ENCODE results near the gene IL1RAPL2.

The IL1RAPL2 gene

DNA sequence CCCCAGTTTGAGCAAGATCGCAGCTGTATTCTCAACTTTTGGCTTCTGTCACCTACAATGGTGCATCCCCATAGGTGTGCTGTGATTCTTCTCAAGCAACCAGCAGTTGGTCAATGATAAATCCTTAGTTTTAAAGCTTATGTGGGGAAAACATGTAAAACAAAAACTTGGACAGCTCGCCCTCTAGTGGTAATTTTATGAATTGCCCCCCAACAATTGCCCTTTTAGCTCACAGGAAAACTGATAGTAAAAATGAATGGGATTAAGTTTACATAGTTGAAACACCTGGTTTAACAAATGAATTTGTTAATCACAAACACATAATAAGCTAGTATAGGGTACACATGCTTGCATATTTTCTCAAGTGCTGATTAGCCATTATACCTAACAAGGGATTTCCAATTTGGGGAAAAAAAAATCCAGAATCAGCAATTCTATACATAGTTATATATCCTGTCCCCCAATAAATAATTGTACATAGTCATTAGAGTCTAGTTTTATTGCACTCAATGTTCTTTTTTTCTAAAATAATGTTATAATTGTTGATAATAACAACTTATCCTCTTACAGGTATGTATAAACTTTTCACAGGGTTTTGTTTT is 624.4 kb downstream of the IL1RAPL2 start:
- Histone ChIP-seq H2AFZ (ENCODE audit: low read depth, low read length, severe bottlenecking) (no peak overlapping the region), H3K9me3 (ENCODE audit: insufficient read depth, low read length) (no peaks in the 10 kb centered on the region)
- TF ChIP-seq, protein P1, sequence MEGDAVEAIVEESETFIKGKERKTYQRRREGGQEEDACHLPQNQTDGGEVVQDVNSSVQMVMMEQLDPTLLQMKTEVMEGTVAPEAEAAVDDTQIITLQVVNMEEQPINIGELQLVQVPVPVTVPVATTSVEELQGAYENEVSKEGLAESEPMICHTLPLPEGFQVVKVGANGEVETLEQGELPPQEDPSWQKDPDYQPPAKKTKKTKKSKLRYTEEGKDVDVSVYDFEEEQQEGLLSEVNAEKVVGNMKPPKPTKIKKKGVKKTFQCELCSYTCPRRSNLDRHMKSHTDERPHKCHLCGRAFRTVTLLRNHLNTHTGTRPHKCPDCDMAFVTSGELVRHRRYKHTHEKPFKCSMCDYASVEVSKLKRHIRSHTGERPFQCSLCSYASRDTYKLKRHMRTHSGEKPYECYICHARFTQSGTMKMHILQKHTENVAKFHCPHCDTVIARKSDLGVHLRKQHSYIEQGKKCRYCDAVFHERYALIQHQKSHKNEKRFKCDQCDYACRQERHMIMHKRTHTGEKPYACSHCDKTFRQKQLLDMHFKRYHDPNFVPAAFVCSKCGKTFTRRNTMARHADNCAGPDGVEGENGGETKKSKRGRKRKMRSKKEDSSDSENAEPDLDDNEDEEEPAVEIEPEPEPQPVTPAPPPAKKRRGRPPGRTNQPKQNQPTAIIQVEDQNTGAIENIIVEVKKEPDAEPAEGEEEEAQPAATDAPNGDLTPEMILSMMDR (IDR thresholded peaks at IDR 0.05; ENCODE audit: insufficient read depth, low read length, poor library complexity, severe bottlenecking) = peak; percentile 34
- TF ChIP-seq EZH2phosphoT487 (conservative IDR thresholded peaks at IDR 0.05; ENCODE audit: low read length) = no peak

DNA sequence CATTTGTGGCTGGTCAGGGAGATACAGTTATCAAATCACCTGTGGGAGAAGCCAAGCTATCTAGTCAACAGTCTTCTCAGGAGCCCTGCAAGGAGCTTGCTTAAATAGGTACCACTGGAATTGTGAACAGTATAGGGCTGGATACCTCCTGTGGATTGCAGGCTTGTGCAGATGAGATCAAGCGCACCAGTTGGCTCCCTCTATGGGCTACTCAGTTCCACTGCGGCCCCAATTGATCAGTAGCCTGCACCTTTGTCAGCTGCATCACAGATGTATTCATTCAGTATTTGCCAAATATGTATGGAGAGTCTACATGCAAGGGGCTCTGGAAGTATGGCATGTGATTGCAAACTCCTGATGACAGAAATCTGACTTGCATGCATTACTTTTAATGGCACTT is 625.9 kb downstream of the IL1RAPL2 start:
- no peak overlapping the region for H2AFZ ChIP-seq (ENCODE audit: low read depth, low read length, severe bottlenecking)
- no peaks in the 10 kb centered on the region for H3K79me2 ChIP-seq (ENCODE audit: insufficient read depth, low read length)
- H3K9me2 ChIP-seq (replicated peaks; ENCODE audit: insufficient read depth, low read length) = no peaks in the 10 kb centered on the region
- H3K4me3 ChIP-seq (ENCODE audit: insufficient read depth, low read length, poor library complexity, severe bottlenecking) = no peak overlapping the region
- H4K20me1 ChIP-seq (ENCODE audit: low read depth, low read length) = no peaks in the 10 kb centered on the region
- TF ChIP-seq, protein P1 (IDR thresholded peaks at IDR 0.05; ENCODE audit: insufficient read depth, low read length, poor library complexity, severe bottlenecking) = no peak
- no peak for TF ChIP-seq EZH2phosphoT487 (conservative IDR thresholded peaks at IDR 0.05; ENCODE audit: low read length)
- no peak overlapping the region for H3K27ac ChIP-seq (ENCODE audit: low read depth, low read length)
- no peaks in the 10 kb centered on the region for H3K9me3 ChIP-seq (ENCODE audit: insufficient read depth, low read length)
- H3F3A ChIP-seq (ENCODE audit: insufficient read depth) = no peaks in the 10 kb centered on the region
- no peak overlapping the region for H3K4me2 ChIP-seq (ENCODE audit: low read depth, low read length, poor library complexity, severe bottlenecking)
- H3K27me3 ChIP-seq (ENCODE audit: low read length) = no peaks in the 10 kb centered on the region
- no peak overlapping the region for H3K9ac ChIP-seq (ENCODE audit: low read length)
- no peaks in the 10 kb centered on the region for H3K36me3 ChIP-seq (ENCODE audit: low read length)

More for the DNA sequence above, 624.4 kb downstream of the IL1RAPL2 start:
- Histone ChIP-seq H3K36me3 (ENCODE audit: low read length) (no peaks in the 10 kb centered on the region), H4K20me1 (ENCODE audit: low read depth, low read length) (no peaks in the 10 kb centered on the region), H3K27ac (ENCODE audit: low read depth, low read length) (no peak overlapping the region), H3K9ac (ENCODE audit: low read length) (no peak overlapping the region), H3K27me3 (ENCODE audit: low read length) (no peaks in the 10 kb centered on the region), H3K4me2 (ENCODE audit: low read depth, low read length, poor library complexity, severe bottlenecking) (no peak overlapping the region), H3K4me3 (ENCODE audit: insufficient read depth, low read length, poor library complexity, severe bottlenecking) (no peak overlapping the region), H3K79me2 (ENCODE audit: insufficient read depth, low read length) (no peaks in the 10 kb centered on the region), H3F3A (ENCODE audit: insufficient read depth) (no peaks in the 10 kb centered on the region), H3K9me2 (replicated peaks; ENCODE audit: insufficient read depth, low read length) (no peaks in the 10 kb centered on the region)

DNA sequence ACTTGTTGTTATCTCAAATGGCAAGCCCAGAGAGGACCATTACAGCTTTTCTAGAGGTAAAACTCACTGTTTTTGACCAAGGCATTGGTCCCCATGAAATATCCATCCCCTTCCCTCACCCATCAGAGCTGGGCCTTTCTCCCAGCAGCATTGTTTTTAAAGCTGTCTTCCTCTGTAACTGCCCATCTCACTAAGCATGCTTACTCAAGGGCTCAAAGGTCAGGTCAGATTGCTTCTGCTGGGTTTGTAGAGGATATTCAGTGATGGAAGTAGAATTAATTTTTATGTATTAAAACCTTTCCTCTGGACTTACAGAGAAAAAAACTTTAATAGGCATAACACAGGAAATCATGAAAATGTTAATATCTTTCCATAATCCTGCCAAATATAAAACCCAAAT is 643.4 kb downstream of the IL1RAPL2 start:
- H3K4me3 ChIP-seq (ENCODE audit: insufficient read depth, low read length, poor library complexity, severe bottlenecking) = no peak overlapping the region
- H3K9me2 ChIP-seq (replicated peaks; ENCODE audit: insufficient read depth, low read length) = no peaks in the 10 kb centered on the region
- H3K9ac ChIP-seq (ENCODE audit: low read length) = no peak overlapping the region
- no peaks in the 10 kb centered on the region for H3F3A ChIP-seq (ENCODE audit: insufficient read depth)
- no peaks in the 10 kb centered on the region for H3K27me3 ChIP-seq (ENCODE audit: low read length)
- no peaks in the 10 kb centered on the region for H4K20me1 ChIP-seq (ENCODE audit: low read depth, low read length)
- H3K27ac ChIP-seq (ENCODE audit: low read depth, low read length) = no peak overlapping the region
- H2AFZ ChIP-seq (ENCODE audit: low read depth, low read length, severe bottlenecking) = no peak overlapping the region
- H3K79me2 ChIP-seq (ENCODE audit: insufficient read depth, low read length) = no peaks in the 10 kb centered on the region
- H3K4me2 ChIP-seq (ENCODE audit: low read depth, low read length, poor library complexity, severe bottlenecking) = no peak overlapping the region
- H3K36me3 ChIP-seq (ENCODE audit: low read length) = no peaks in the 10 kb centered on the region
- TF ChIP-seq, protein P1 (IDR thresholded peaks at IDR 0.05; ENCODE audit: insufficient read depth, low read length, poor library complexity, severe bottlenecking) = no peak
- no peak for TF ChIP-seq EZH2phosphoT487 (conservative IDR thresholded peaks at IDR 0.05; ENCODE audit: low read length)
- no peaks in the 10 kb centered on the region for H3K9me3 ChIP-seq (ENCODE audit: insufficient read depth, low read length)

Measured in SU-DHL-6 (cell line).